ENCODE data around the gene NSD1.

- TF ChIP-seq CTCF (IDR thresholded peaks at IDR 0.05) (no peak), POLR2A (IDR thresholded peaks at IDR 0.05) (no peak), EP300 (IDR thresholded peaks at IDR 0.05) (no peak), POLR2AphosphoS5 (IDR thresholded peaks at IDR 0.05) (peak; percentile 37 to 82 (median 62))
Measured at GRCh38 chr5:177133096-177133852, at the start of gene NSD1.

All from sigmoid colon (tissue), 4 donors.